Erythroblast (primary cell): Measurements from ENCODE around the gene ADAT3.

ENCODE experiments used
- GATA1 ChIP-seq: IDR thresholded peaks from 2 replicates; pipeline ENCODE4 v1.6.1; 2011; ENCODE audit warnings: low read depth, mild to moderate bottlenecking, control low read depth, low read length, moderate library complexity
- POLR2A ChIP-seq: IDR thresholded peaks from 2 replicates; pipeline ENCODE4 v1.6.1; 2011; ENCODE audit warnings: mild to moderate bottlenecking, low read length

GRCh38 chr19:1859331-1859781 lies 45.8 kb upstream of the ADAT3 start:
- TF ChIP-seq POLR2A (no peak), GATA1 (no peak)
